HG03108 (cell line): ENCODE results near the gene SLCO2B1.

ENCODE experiments used
- ATAC-seq: cut with Tn5 transposase; IDR thresholded peaks from one replicate; pipeline ENCODE4 v1.9.1; 2021; ENCODE audit warnings: moderate library complexity; ENCODE audit not compliant: unreplicated experiment

Gene SLCO2B1

DNA sequence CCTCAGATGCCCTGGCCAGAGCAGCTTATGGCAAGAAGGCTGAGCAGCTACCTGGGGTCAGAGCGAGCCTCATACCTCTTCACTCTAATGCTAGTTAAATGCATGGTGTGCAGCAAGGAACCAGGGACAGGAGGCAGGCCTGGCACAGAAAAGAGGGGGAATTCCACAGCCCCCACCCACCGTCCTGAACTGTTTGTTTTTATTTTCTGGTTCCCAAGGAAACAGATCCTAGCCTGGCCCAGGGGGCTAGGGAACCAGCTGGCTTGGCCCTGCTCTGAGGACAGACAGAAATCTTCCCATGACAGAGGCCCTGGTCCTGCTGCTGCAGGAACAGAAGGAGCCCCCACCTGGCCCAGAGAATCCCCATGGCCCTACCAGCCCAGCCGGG lies 40.4 kb downstream of the SLCO2B1 start:
- ATAC-seq: no peak

DNA sequence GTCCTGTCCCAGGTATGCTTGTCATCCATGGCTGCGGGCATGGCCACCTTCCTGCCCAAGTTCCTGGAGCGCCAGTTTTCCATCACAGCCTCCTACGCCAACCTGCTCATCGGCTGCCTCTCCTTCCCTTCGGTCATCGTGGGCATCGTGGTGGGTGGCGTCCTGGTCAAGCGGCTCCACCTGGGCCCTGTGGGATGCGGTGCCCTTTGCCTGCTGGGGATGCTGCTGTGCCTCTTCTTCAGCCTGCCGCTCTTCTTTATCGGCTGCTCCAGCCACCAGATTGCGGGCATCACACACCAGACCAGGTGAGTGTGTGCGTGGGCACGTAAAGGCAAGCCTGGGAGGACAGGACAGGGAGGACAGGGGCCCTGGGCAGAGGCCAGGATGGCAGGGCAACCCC lies 42.4 kb downstream of the SLCO2B1 start:
- no peak for ATAC-seq

DNA sequence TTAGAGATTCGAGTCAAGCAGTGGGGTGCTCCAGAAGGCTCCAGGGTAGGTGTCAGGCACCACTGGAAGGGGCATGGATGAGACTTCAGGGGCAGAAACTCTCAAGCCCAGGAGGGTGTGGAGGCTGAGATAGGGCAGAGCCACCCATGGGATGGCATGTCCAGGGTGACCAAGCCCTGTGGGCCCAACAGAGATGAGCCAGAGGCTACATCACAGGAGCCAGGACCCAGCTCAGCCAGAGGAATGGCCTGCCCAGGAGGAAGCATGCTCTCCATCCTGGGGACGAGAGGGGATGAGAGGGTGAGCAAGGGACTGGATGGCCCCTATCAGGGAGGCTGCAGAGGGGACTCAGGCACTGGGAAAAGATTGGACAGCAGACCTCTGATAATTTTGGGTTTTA lies 42.8 kb downstream of the SLCO2B1 start:
- no peak for ATAC-seq

DNA sequence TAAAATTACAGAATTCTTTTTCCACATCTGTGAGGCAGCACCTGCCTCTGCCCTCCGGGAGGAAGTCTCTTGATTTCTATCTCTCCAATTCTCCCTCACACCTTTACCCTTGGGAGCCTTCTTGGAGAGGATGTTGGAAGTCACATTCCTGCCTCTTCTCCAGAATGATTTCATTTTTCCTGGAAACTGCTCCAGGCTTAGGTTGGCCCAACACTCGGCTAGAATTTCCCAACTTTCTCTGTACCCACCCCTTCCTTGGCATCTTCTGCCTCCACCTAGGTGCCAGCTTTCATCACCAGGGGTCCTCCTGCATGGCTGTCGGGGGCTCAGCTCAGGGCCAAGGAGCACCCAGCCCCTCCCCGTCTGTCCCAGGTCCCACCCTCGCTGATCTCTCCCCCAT lies 43.2 kb downstream of the SLCO2B1 start:
- no peak for ATAC-seq

DNA sequence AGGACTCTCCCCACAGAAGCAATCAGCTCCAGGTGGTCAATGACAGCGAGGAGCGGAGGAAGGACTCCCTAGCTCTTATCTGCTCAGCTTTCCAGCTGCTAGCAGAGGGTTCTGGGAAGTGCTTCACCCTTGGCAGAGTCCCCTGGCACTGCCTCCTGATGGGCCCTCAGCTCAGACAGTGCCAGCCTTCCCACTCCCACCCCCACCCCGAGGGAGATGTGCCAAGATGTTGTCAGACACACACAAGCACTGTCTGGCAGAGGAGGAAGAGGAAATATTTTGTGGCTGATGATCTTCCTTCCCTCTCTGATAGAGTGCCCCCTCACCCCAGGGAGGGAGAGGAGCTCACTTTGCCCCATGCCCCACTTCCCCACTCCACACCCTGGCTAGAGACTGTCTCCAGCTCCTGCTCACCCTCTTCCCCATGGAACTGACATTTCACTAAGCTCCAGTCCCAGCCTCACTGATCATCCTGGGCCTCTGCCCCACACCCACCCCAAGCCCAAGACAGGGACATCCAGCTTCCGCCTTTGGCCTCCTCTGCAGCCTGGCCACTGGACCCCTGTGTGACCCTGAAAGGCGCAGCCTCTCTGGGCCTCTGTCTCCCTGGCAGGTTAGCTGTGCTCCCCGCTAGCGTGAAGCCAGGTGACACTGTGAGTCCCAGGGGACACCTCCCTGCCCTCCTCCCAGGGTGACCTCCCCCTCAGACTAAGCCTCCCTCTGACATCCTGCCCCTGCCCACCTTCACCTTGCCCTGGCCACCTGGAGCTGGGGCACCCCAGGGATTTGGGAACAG lies 44.5 kb downstream of the SLCO2B1 start:
- ATAC-seq: no peak

DNA sequence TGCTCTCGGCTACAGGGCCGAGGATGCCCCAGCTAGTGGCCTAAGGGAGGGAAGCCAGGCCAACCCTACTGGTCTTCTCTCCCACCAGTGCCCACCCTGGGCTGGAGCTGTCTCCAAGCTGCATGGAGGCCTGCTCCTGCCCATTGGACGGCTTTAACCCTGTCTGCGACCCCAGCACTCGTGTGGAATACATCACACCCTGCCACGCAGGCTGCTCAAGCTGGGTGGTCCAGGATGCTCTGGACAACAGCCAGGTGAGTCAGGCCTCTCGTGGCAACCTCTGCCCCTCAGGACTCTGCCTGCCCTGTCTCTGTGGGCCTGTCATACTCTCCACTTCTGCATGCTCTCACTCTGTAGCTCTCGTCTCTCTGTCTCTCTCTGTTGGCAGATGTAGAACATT lies 45.5 kb downstream of the SLCO2B1 start:
- ATAC-seq: no peak

DNA sequence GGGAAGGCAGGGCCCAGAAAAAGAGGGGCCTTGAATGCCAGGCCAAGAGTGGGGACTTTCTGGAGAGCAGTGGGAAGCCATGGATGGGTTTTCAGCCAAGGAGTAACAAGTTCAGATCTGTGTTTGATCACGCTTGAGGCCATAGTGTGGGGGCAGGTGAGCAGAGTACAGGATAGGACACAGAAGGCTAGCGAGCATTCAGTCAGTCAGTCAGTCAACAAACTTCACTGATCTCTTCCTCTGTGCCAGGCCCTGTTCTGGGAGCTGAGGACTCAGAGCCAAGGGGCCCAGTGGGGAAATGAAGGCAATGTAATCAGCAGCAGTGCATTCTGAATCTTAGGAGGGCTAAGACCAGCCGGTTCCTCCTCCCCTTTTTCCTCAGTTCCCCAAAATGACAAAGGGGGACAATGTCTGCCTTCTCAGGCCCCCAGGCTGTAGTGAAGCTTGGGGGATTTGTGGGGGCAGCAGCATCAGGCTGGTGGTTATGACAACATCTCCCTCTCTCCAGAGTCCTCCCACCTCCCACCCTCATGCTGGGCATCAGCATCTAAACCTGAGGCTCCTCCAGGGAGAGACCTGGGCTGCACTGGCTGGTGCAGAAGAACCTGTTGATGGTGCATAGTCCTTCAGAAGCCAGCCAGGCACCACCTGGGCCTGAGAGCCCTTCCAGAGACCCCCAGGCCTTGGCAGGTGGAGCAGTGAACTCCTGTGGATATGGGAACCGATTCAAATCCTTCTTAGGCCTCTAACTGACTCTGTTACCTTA lies 46.8 kb downstream of the SLCO2B1 start:
- no peak for ATAC-seq

DNA sequence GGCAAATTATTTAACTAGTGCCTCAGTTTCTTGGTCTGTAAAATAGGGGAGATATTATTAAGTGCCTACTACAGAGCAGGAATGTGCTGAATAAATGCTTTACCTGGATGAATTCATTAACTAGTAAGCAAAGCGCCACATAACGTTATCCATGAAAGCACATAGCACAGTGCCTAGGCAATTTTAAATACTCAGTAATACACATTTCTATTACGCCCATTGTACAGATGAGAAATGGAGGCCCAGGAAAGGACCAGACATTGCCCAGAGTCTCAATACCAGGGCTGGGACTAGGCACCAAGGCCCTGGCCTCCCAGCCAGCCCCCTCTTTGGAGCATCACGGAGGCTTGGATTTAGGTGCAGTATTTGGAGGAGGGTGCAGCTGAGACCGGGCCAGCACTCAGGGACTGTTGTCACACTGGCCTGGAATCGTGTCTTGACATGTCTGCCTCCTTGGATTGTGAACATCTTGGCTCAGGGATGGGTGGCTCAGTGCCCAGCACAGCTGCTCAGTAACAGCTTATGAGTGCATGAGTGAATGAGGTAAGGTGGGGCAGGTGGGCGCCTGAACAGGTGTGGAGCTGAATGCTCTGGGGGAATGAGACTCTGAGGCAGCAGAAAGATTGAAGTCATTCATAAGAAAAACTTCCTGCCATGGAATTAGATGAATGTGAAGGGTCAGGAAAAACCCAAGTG lies 47.5 kb downstream of the SLCO2B1 start:
- ATAC-seq: no peak

DNA sequence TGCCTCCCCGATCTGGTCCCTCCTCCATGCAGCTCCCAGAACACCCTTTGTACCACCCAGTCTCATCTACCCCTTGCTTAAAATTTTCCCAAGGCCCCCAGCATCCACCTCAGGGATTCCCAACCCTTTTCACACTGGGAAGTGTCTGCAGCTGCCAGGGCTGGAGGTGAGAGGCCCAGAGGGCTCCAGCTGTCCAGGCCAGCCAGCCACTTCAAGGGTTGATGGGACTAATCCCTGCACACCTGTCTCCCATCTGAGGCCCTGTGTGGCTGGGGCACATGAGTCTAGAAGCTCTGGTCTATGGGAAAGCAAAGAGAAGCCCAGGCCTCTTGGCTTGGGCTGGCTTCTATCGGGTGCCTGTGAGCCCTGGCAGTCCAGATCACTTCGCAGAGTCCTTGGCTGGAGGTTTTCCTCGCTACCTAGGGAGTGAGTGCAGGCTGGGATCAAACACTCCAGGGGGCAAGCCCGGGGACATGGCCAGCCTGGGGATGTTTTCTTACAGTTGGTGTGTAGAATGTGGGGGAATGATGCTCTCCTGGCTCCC lies 48.6 kb downstream of the SLCO2B1 start:
- no peak for ATAC-seq

DNA sequence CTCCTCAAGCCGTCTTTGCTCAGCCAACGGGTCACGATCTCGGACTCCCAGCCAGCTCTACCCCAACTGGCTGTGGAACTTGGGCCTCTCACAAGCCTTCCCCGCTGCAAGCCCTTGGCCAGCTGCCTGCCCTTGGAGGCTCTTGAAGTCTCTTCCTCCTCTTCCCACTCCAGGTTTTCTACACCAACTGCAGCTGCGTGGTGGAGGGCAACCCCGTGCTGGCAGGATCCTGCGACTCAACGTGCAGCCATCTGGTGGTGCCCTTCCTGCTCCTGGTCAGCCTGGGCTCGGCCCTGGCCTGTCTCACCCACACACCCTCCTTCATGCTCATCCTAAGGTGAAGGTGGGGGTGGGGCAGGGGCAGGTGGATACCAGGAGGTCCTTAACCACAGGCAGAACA lies 49.1 kb downstream of the SLCO2B1 start:
- no peak for ATAC-seq

DNA sequence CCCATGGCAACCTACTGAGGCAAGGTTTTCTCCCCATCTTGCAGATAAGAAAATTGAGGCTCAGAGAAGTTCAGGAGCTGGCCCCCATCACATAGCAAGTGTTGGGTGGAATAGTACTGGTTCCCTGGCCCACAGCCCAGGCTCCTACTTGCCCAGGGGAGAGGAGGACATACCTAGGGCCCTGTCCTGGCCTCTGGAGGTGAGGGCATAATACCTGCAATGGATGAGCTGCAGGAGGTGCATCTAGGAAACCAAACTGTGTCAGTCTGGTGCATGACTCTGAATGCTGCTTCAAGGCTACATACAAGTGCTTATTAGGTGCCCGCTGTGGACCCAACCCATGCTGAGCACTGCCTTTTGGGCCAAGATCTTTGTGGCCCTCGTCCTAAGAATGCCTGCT lies 49.6 kb downstream of the SLCO2B1 start:
- no peak for ATAC-seq

DNA sequence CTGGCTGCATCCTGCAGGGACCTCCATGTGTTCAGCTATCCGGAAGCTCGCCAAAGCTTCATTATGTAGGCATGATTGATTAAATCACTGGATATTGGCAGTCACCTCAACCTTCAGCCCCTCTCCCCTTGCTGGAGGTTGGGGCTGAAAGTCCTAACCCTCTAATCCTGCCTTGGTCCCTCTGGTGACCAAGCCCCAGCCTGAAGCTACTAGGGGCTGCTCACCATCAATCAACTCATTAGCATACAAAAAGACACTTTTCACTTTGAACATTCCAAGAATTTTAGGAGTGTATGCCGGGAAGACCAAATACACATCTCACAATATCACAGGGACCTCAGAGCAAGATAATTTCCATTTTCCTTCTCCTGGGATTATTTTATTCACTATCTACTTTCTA lies 50.9 kb downstream of the SLCO2B1 start:
- no peak for ATAC-seq

DNA sequence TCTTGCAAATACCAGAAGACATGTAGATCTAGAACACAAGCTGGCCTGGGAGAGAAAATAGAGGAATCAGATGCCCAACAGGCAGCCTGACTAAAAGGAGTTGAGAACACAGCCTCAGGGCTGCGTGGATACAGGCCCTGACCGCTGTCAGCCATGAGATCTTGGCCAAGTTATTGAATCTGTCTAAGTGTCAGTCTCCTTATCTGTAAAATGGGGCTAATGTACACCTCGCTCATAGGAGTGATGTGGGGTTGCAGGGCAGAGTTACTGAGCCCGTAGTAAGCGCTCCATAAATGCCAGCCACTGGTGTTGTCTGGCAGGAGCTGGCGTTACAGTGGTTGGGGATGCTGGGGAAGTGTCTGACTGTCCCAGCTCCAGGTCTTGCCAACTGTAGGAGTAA lies 51.3 kb downstream of the SLCO2B1 start:
- no peak for ATAC-seq

DNA sequence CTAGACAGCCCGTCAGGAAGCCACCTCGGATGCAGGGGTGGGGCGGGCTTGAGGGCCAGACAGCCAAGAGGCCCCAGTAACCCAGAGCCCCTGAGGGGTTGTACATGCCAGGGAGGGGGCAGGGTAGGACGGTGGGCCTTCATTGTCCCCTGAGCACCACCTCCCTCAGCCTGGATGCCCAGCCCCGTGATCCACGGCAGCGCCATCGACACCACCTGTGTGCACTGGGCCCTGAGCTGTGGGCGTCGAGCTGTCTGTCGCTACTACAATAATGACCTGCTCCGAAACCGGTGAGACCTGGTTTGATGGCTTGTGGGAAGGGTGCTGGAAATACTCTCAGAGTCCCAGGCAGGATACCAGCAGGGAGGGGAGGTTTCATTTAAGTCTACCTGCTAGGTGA lies 52.2 kb downstream of the SLCO2B1 start:
- no peak for ATAC-seq

DNA sequence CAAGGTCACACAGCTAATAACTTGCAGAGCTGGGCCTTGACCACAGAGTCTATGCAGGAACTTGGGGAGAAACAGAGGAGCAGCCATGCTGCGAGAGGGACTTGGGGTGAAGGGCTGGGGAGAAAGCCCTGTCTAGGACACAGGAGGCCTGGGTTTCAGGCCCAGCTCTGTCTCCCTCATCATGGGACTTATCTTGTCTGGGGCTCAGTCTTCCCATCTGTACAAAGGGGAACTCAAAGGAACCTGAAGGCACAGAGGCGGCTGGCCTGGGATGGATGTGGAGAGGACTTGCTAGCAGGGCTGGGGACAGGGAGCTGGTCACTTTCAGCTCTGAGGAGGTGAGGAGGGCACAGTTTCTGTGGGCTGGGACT lies 52.7 kb downstream of the SLCO2B1 start:
- ATAC-seq: no peak

DNA sequence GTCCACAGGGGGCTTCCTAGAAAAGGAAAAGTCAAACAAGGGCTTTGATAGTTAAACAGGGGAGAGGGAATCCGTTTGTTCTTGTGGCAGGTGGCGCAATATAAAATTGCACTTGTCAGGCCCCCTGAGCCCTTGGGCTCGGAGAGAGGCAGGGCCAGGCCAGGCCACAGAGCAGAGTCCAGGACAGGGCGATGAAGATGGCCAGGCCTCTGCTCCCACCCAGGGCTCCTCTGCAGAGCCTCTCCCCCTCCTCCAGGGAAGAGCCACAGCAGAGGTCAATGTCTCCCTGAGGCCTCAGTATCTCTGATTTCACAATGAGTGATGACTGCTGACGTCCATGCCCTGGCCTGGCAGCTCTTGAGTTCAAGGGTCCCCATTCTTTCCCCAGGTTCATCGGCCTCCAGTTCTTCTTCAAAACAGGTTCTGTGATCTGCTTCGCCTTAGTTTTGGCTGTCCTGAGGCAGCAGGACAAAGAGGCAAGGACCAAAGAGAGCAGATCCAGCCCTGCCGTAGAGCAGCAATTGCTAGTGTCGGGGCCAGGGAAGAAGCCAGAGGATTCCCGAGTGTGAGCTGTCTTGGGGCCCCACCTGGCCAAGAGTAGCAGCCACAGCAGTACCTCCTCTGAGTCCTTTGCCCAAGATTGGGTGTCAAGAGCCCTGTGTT lies 53.2 kb downstream of the SLCO2B1 start:
- ATAC-seq: no peak

DNA sequence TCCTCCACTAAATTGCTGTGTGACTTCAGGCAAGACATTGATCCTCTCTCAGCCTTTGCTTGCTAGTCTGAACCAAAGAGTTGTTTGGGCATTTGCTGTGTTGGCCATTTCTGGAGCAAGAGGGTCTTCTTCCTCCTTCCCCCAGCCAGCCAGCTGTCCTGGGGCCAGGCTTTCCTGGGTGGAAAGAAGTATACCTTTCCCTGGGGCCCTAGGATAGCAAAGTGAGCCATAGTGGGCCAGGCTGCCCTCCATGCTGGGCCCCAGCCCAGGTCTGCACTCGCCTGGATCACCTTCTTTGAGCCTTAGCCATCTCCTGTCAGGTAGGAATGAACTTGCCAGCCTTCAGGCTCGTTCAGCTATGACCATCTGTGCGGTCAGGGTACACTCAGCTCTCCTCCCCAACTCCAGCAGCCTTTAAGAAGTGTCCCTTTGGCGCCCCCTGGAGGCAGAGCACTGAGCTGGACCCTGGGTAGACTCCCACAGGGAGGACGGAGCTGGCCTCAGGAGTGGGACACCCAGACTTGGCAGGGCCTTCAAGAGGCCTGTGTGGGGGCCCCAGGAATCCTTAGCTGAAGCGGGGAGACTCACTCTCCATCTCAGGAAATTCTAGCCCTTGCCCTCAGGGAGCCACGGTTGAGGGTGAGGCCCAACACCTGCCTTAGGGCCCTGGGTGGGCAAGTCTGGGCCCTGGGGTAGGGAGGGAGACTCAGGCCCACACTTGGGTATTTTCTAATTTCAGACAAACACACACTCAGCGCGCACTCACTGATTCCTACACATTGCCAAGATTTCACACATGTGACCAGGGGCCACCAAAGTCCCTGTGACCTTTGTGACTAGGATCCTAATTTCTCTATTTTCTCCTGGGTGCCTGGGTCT lies 54.0 kb downstream of the SLCO2B1 start:
- ATAC-seq: peak; percentile 72

DNA sequence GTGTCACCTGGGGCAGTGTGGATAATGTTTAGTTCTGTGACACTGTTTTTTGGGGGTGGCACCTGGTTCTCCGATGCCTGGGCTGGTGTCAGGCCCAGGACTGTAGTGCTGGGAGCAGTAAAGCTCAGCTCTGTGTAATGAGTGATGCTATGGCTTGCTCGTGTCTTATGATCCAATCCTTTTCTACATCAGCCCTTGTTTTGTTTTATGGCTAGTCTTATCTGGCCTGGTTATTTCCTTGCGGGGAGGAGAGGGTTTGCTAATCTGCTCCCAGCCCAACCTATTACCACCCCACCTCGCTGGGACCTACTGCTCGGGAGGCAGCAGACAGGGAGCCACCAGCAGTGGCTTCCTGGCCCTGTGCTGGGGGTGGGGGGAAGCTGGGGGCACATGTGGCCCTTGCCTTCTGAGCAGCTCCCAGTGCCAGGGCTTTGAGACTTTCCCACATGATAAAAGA lies 54.7 kb downstream of the SLCO2B1 start:
- no peak for ATAC-seq

DNA sequence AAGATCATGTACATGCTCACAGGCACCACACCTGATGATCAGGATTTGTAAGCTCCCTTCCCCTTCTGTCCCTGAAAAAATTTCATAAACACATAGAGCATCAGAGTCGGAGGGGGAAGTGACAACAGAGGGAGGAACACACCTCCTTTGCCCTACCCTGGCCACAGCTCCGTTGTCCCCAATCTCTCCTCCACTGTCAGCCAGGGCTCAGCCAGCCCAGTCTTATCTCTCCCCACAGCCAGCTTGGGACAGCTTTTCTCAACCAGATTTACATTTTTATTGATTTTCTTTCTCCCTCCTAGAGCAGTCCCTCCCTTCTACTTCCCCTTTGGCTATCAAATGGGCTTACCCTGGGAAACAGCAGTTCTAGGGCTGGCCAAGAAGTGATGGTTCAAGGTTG lies 57.5 kb downstream of the SLCO2B1 start:
- no peak for ATAC-seq

DNA sequence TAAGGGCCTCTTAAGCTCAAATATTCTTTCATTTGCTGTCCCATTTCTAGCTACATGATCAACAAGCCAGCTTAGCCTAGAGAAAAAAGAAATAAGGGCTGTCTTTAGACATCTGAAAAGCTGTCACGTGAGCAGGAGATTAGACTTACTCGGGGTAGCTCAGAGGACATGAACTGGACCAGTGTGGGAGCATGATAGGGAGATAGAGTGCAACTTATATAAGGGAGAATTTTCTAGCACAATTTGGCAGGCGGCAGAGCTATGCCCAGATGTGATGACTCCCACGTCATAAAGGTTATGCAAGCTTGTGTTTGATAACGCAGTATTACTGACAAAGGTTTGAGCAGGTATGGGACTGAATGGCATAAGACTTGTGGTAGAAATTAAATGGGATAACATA lies 61.5 kb downstream of the SLCO2B1 start:
- ATAC-seq: no peak
